Muscle of leg (tissue), 11 donors: ENCODE measurements around the gene ACSF3. TPM values are rescaled to one million over a fixed set of nuclear protein-coding genes. Genes with fewer than 3 reads are reported as not detected.

Source experiments
- DNase-seq: peaks from one replicate; pipeline ENCODE4 v3.0.0; 2013
- H3K27ac ChIP-seq: one replicate; pipeline ENCODE4 v1.5.1; 2013; ENCODE audit warnings: mild to moderate bottlenecking, low read length, control low read depth
- H3K27me3 ChIP-seq: one replicate; pipeline ENCODE4 v1.6.1; 2013; ENCODE audit warnings: low read length; ENCODE audit not compliant: control insufficient read depth, insufficient read depth
- H3K36me3 ChIP-seq: one replicate; pipeline ENCODE4 v1.6.1; 2013; ENCODE audit warnings: low read length; ENCODE audit not compliant: control insufficient read depth, insufficient read depth
- H3K4me1 ChIP-seq: one replicate; pipeline ENCODE4 v1.6.1; 2013; ENCODE audit warnings: low read length; ENCODE audit not compliant: control insufficient read depth, insufficient read depth
- H3K4me3 ChIP-seq: one replicate; pipeline ENCODE4 v1.5.1; 2013; ENCODE audit warnings: low read length, control low read depth
- H3K9me3 ChIP-seq: replicated peaks from 2 replicates; pipeline ENCODE4 v1.6.1; 2013; ENCODE audit warnings: low read depth, low read length; ENCODE audit not compliant: control insufficient read depth
- WGBS: methylation state at CpG from one replicate; pipeline ENCODE4 v1.1.5; 2013; ENCODE audit warnings: missing lambda C conversion rate; ENCODE audit not compliant: insufficient coverage; 5-methylcytosine and 5-hydroxymethylcytosine counted together
- polyA plus RNA-seq, 8 donors: library from polyadenylated mRNA; unstranded; fragments of 120-200 nt; gene quantifications; one replicate each; pipeline versions ENCODE4 v1.2.1 to v1.2.3, GENCODE V29; 2013; ENCODE audit warnings: inconsistent platforms in 1 of 8, low replicate concordance in 1 of 8; ENCODE audit not compliant: insufficient read length in 8 of 8, insufficient read depth in 1 of 8
- total RNA-seq: library from RNA; stranded (reverse); fragments of 120-200 nt; gene quantifications from one replicate; pipeline ENCODE4 v1.2.4, GENCODE V29; 2013

ACSF3 gene
- total and polyA plus RNA-seq, 9 donors = 13.4 to 18.6 (median 16.7) TPM

DNA sequence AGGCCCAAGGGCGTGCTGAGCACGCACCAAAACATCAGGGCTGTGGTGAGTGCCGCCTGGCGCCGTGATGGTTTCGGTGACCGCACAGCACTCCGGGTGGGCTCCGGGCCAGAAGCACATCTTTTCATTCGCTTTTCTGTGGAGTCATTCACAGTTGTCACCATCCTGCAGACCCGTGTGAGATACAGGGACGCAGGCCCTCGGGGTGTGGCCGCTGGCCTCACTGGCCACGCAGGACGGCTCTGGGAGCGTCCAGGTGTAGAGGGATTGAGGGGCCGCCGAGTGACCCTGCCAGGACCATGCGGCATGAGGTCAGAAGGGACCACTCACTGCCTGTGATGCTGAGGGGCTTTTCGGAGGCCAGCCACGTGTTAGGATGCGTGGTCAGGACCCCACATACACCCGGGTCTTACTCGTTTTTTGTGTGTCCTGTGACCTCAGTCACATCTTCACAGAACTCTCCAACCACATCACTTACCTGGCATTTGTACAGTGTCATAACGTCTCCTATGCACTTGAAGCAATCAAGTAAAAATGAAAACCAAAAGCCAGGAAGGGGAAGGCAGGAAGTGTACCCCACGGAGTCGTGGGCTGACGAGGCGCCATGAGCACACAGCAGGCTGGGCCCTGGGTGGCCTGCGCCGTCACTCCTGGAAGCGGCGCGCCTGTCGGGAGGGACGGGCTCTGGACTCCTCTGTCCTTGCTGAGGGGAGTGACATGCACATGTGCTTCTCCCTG, 7.8 kb downstream of the ACSF3 start:
- Histone ChIP-seq H3K9me3 (no peaks in the 10 kb centered on the region), H3K36me3 (peaks cover 61% of the 10 kb centered on the region), H3K27me3 (no peaks in the 10 kb centered on the region), H3K27ac (no peak overlapping the region), H3K4me3 (no peak overlapping the region), H3K4me1 (peaks cover 14% of the 10 kb centered on the region)
- 91% methylated on average over 35 of the region's 37 CpGs for WGBS
- DNase-seq = no peak

- 83% methylated on average over 14 of the region's 14 CpGs for WGBS
- Histone ChIP-seq H3K4me3 (no peak overlapping the region), H3K27ac (no peak overlapping the region), H3K4me1 (peaks cover 14% of the 10 kb centered on the region), H3K9me3 (no peaks in the 10 kb centered on the region), H3K27me3 (no peaks in the 10 kb centered on the region), H3K36me3 (peaks cover 61% of the 10 kb centered on the region)
- no peak for DNase-seq
Measured at GRCh38 chr16:89102041-89102471, 8.4 kb downstream of the ACSF3 start.

- 93% methylated on average over 24 of the region's 27 CpGs for WGBS
- Histone ChIP-seq H3K27ac (no peak overlapping the region), H3K36me3 (peaks cover 67% of the 10 kb centered on the region), H3K9me3 (no peaks in the 10 kb centered on the region), H3K4me1 (peaks cover 10% of the 10 kb centered on the region), H3K4me3 (no peak overlapping the region), H3K27me3 (no peaks in the 10 kb centered on the region)
- DNase-seq = no peak
Measured at GRCh38 chr16:89102481-89103073, 8.9 kb downstream of the ACSF3 start.

- Histone ChIP-seq H3K4me1 (peaks cover 5% of the 10 kb centered on the region), H3K4me3 (no peak overlapping the region), H3K36me3 (peaks cover 69% of the 10 kb centered on the region), H3K27ac (no peak overlapping the region), H3K27me3 (no peaks in the 10 kb centered on the region), H3K9me3 (no peaks in the 10 kb centered on the region)
- WGBS = 97% methylated on average over 22 of the region's 22 CpGs
- DNase-seq = no peak
Measured at GRCh38 chr16:89103156-89103555, 9.5 kb downstream of the ACSF3 start.

DNA sequence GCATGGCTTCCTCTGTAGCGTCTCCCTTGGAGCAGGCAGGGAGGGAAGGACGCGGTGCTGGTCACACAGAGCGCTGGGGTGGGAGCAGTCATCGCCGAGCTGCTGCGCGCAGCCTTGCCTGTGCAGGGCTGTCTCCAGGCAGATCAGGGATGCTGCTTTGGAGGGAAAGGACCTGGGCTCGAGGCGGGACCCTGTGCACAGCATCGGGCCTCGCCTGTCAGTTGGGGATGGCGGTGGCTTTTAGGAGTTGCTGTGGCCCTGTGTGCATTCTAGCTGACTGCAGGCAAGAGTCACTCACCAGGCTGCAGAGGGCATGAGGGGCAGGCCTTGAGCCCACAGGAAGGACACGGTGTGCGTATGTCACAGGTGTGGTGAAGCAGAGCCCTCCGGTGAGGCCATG, 10.1 kb downstream of the ACSF3 start:
- Histone ChIP-seq H3K36me3 (peaks cover 67% of the 10 kb centered on the region), H3K27me3 (no peaks in the 10 kb centered on the region), H3K9me3 (no peaks in the 10 kb centered on the region), H3K4me3 (no peak overlapping the region), H3K4me1 (no peaks in the 10 kb centered on the region), H3K27ac (no peak overlapping the region)
- 87% methylated on average over 14 of the region's 16 CpGs for WGBS
- no peak for DNase-seq

DNA sequence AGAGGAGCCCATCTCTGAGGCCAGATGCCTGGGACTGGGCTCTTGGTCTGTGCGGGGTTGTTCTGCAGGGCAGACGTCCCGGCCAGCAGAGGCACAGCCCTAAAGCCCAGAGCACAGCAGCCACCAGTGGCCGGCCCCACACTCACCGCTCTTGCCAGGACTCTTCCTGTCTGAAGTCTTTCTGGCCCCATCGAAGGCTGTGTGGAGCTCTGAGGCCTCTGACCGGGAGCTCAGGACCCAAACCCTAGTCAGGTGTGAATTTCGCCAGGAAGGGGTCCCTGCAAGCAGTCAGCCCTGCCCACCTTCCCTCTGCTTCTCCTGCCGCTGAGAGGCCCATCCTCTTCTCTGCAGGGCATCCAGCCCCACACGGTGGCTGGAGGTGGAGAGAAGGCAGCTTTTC, 10.7 kb downstream of the ACSF3 start:
- no peaks in the 10 kb centered on the region for H3K27me3 ChIP-seq
- WGBS = 72% methylated on average over 10 of the region's 10 CpGs

GRCh38 chr16:89104930-89105571, 11.4 kb downstream of the ACSF3 start:
- Histone ChIP-seq H3K9me3 (no peaks in the 10 kb centered on the region), H3K27me3 (no peaks in the 10 kb centered on the region), H3K4me1 (no peaks in the 10 kb centered on the region), H3K36me3 (peaks cover 67% of the 10 kb centered on the region), H3K27ac (no peak overlapping the region), H3K4me3 (no peak overlapping the region)
- WGBS = 70% methylated on average over 23 of the region's 23 CpGs
- no peak for DNase-seq

More for the DNA sequence above, 10.7 kb downstream of the ACSF3 start:
- Histone ChIP-seq H3K4me3 (no peak overlapping the region), H3K36me3 (peaks cover 67% of the 10 kb centered on the region), H3K4me1 (no peaks in the 10 kb centered on the region), H3K9me3 (no peaks in the 10 kb centered on the region), H3K27ac (no peak overlapping the region)
- no peak for DNase-seq

GRCh38 chr16:89105599-89106151, 12.0 kb downstream of the ACSF3 start:
- Histone ChIP-seq H3K4me3 (no peak overlapping the region), H3K4me1 (no peaks in the 10 kb centered on the region), H3K27me3 (no peaks in the 10 kb centered on the region), H3K36me3 (peaks cover 69% of the 10 kb centered on the region), H3K27ac (no peak overlapping the region), H3K9me3 (no peaks in the 10 kb centered on the region)
- DNase-seq = no peak
- 90% methylated on average over 12 of the region's 16 CpGs for WGBS

DNA sequence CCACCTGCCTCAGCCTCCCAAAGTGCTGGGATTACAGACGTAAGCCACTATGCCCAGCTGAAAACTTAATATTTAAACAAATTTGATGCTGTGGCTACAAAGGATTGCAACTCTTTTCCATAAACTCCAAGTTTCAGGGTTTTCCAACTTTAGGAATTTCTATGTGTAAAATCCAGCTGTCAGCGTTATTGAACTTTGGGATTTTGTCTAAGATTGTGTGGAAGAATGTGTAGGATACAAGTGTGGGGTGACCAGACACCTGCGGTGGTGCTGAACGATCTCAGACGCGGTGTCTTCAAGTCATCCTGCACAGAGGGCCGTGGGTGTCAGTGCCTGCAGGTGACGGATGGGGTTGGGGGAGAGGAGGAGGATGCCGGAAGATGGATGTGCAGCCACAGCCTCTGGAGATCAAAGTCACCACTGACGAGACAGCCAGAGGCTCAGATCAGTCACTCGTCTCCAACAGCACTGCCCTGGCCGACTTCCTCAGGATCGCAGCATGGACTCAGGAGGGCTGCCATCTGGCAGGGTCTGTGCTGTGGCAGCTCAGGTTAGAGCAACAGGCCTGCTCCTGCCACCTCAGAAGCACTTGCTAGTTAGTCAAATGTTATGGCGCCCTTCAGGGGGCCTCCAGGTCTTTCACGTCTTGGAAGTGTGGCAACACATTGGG, 13.0 kb downstream of the ACSF3 start:
- Histone ChIP-seq H3K9me3 (no peaks in the 10 kb centered on the region), H3K4me1 (no peaks in the 10 kb centered on the region), H3K4me3 (no peak overlapping the region), H3K36me3 (peaks cover 68% of the 10 kb centered on the region), H3K27me3 (no peaks in the 10 kb centered on the region), H3K27ac (no peak overlapping the region)
- 80% methylated on average over 14 of the region's 15 CpGs for WGBS
- DNase-seq = no peak

GRCh38 chr16:89107203-89107582, 13.5 kb downstream of the ACSF3 start:
- H3K27ac ChIP-seq = no peak overlapping the region
- no peak for DNase-seq
- H3K9me3 ChIP-seq = no peaks in the 10 kb centered on the region
- no peak overlapping the region for H3K4me3 ChIP-seq
- no peaks in the 10 kb centered on the region for H3K4me1 ChIP-seq
- WGBS = 92% methylated on average over 19 of the region's 20 CpGs
- peaks cover 68% of the 10 kb centered on the region for H3K36me3 ChIP-seq
- no peaks in the 10 kb centered on the region for H3K27me3 ChIP-seq
